Upper lobe of right lung (tissue), 1 donor: ENCODE results near the gene KRT36. TPM values are rescaled to one million over a fixed set of nuclear protein-coding genes. Genes with fewer than 3 reads are reported as not detected.

Experiments
- ATAC-seq: fragments of 200-7000 bp; cut with Tn5 transposase; one replicate; pipeline ENCODE4 v1.9.1; 2020; ENCODE audit warnings: mild to moderate bottlenecking, moderate library complexity
- DNase-seq: peaks from one replicate; pipeline ENCODE4 v3.0.0-alpha.2; 2020
- H3K27ac ChIP-seq: fragments of 200-600 bp; one replicate; pipeline ENCODE4 v1.8.0; 2022
- H3K27me3 ChIP-seq: fragments of 200-600 bp; one replicate; pipeline ENCODE4 v1.8.0; 2022; ENCODE audit warnings: mild to moderate bottlenecking
- H3K36me3 ChIP-seq: fragments of 200-600 bp; one replicate; pipeline ENCODE4 v1.8.0; 2022
- H3K4me1 ChIP-seq: fragments of 200-600 bp; one replicate; pipeline ENCODE4 v1.8.0; 2022
- H3K4me3 ChIP-seq: fragments of 200-600 bp; one replicate; pipeline ENCODE4 v1.8.0; 2022; ENCODE audit warnings: mild to moderate bottlenecking
- H3K9me3 ChIP-seq: fragments of 200-600 bp; one replicate; pipeline ENCODE4 v1.8.0; 2022
- CTCF ChIP-seq: fragments of 200-600 bp; IDR thresholded peaks from one replicate; pipeline ENCODE4 v1.8.0; 2022; ENCODE audit warnings: antibody characterized with exemption
- intact Hi-C: fragments of 100-400 bp; cut with DNase I; formaldehyde crosslinking; loops from one replicate; pipeline ENCODE4 v1.11.0; 2022
- long read RNA-seq: library from polyadenylated mRNA; unstranded; transcript quantifications from one replicate; pipeline ENCODE4 v2.0.0, GENCODE V29; 2021
- total RNA-seq: library from RNA; stranded (reverse); fragmentation: NEBNext Ultra II Directional; extraction: Animal tissue kit (Norgen Biotek cat#: 25700); gene quantifications from one replicate; pipeline ENCODE4 v1.2.1, GENCODE V29; 2021
- donor health status: DM: no; HTN: yes; CAD: no; lungs with severe emphysema.

KRT36 gene
- not detected for total RNA-seq
- long read RNA-seq = 0 reads

- Histone ChIP-seq H3K4me1 (no peaks in the 10 kb centered on the region), H3K27me3 (peaks cover 4% of the 10 kb centered on the region), H3K27ac (no peak within 1 kb of the TSS), H3K36me3 (no peaks in the 10 kb centered on the region), H3K9me3 (no peaks in the 10 kb centered on the region), H3K4me3 (no peak within 1 kb of the TSS)
- ATAC-seq (no peak), DNase-seq (no peak)
- TF ChIP-seq CTCF = no peak
- intact Hi-C loops = no loop called here
These were observed at the start of gene KRT36 for GRCh38 chr17:41489531-41489930. KRT36 (minus strand) TSS chr17:41489910; CDS start chr17:41489864, 46 bp downstream.

GRCh38 chr17:41539071-41539492 is 49.4 kb upstream of the KRT36 start:
- no peak overlapping the region for H3K4me3 ChIP-seq
- H3K9me3 ChIP-seq = no peaks in the 10 kb centered on the region
- H3K36me3 ChIP-seq = no peaks in the 10 kb centered on the region
- no peaks in the 10 kb centered on the region for H3K27me3 ChIP-seq
- no peak for ATAC-seq
- no peaks in the 10 kb centered on the region for H3K4me1 ChIP-seq
- no peak for DNase-seq
- intact Hi-C loops = no loop called here
- no peak for TF ChIP-seq CTCF
- H3K27ac ChIP-seq = no peak overlapping the region

- no peak for DNase-seq
- intact Hi-C loops = no loop called here
- TF ChIP-seq CTCF = no peak
- no peak overlapping the region for H3K27ac ChIP-seq
- no peak overlapping the region for H3K4me3 ChIP-seq
- no peak for ATAC-seq
- H3K4me1 ChIP-seq = no peaks in the 10 kb centered on the region
- no peaks in the 10 kb centered on the region for H3K27me3 ChIP-seq
- no peaks in the 10 kb centered on the region for H3K9me3 ChIP-seq
- H3K36me3 ChIP-seq = no peaks in the 10 kb centered on the region
These were observed 48.9 kb upstream of the KRT36 start for GRCh38 chr17:41538565-41538991.

- H3K4me3 ChIP-seq = no peak overlapping the region
- no peak for DNase-seq
- no peaks in the 10 kb centered on the region for H3K36me3 ChIP-seq
- intact Hi-C loops = no loop called here
- H3K4me1 ChIP-seq = no peaks in the 10 kb centered on the region
- H3K27ac ChIP-seq = no peak overlapping the region
- H3K9me3 ChIP-seq = no peaks in the 10 kb centered on the region
- no peaks in the 10 kb centered on the region for H3K27me3 ChIP-seq
- ATAC-seq = peak; percentile 37
- no peak for TF ChIP-seq CTCF
These were observed 48.3 kb upstream of the KRT36 start for GRCh38 chr17:41537990-41538389.

GRCh38 chr17:41537614-41537954 is 47.9 kb upstream of the KRT36 start:
- TF ChIP-seq CTCF = no peak
- intact Hi-C loops = no loop called here
- no peak for DNase-seq
- Histone ChIP-seq H3K27ac (no peak overlapping the region), H3K9me3 (no peaks in the 10 kb centered on the region), H3K4me3 (no peak overlapping the region), H3K4me1 (no peaks in the 10 kb centered on the region), H3K27me3 (no peaks in the 10 kb centered on the region), H3K36me3 (no peaks in the 10 kb centered on the region)
- ATAC-seq = no peak
